Stimulated activated CD4-positive, alpha-beta T cell treated with anti-CD3 and anti-CD28 coated beads, TNF-alpha, amount 100 ng/mL, for 24 hours (primary cell): ENCODE measurements around the gene HMGN5.

Source experiments
- DNase-seq, 3 experiments: peaks; one replicate each; pipeline ENCODE4 v3.0.0-alpha.2; 2020; ENCODE audit warnings: low read depth in 3 of 3

The HMGN5 gene

DNA sequence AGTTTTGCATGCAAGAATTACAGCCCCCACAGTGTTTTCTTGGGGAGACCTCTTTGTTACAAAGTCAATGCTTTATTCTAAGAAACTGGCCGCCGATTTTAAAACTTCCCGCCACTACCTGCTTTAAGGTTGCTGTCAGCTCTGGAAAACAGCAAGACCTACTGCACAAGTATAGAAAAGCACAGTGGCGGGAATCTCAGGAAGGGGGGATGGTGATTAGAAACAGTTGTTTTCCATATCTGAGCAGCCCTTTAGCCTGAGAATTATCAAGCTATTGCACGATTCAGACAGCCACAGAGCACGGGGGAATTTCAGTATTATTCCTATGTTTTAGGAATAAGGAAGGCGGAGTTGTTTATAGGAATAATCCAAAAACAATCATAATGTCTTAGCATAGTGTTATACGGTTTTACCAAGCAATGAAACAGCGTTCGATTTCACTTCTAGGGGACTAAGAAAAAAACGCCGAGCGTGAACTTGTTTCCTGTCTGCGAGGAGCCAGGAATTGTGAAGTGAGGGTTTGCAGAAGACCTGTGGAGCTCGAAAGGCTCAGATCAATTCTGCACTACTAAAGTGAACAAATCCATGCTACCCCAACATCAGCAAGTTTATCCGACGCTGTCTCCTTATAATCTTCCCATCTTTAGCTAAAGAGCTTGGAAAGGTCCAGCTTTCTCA is 81.3 kb downstream of the HMGN5 start:
- DNase-seq, result no peak

DNA sequence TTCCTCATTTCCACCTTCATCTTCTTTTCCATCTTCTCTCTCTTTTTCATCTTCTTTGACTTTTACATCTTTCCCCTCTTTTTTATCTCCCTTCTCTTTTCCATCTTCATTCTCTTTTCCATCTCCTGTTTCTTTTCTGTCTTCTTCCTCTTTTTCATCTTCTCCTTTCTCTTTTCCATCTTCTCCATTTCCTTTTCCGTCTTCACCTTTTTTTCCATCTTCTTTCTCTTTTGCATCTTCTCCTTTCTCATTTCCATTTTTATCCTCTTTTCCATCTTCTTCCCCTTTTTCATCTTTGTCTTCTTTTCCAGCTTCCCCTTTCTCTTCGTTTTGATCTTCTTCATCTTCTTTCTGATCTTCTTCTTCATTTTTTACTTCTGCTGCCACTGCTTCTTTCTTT is 87.0 kb downstream of the HMGN5 start:
- no peak for DNase-seq

DNA sequence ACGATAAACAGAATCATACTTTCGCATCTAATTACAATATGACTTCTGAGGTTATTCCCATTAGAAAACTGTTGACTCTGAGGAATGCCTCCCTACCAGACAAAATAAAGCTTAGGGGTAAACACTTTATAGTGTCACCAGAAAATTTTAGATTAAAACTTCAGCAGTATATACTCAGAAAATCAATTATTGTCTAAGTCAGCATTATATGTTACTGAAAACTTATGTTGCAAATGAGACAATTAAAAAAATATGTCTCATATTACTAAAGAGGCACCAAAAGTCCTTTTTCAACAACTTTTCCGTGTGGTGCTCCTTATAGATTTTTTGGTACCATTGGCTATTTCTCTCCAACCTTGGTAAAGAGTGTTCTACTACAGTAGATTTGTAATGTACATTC is 91.4 kb downstream of the HMGN5 start:
- no peak for DNase-seq

DNA sequence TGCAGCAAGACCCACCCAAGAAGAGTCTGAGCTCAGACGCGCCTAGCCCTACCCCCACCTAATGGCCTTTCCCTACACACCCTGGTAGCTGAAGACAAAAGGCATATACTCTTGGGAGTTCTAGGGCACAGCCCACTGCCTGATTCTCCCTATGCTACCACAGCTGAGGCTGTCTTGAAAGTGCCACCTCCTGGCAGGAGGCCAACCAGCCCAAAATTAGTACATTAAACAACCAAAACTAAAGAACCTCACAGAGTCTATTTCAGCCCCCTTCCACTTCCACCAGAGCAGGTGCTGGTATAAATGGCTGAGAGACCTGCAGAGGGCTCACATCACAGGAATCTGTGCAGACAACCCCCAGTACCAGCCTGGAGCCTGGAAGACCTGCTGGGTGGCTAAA is 119.1 kb downstream of the HMGN5 start:
- no peak for DNase-seq
